Stimulated activated CD8-positive, alpha-beta memory T cell treated with anti-CD3 and anti-CD28 coated beads, Interleukin-12 subunit alpha, Interleukin-12 subunit beta, amount 100 ng/mL, for 4 hours (primary cell): ENCODE data around the gene MAST4.

Experiments
- DNase-seq: peaks from one replicate; pipeline ENCODE4 v3.0.0-alpha.2; 2020; ENCODE audit warnings: low read depth

Gene MAST4

DNA sequence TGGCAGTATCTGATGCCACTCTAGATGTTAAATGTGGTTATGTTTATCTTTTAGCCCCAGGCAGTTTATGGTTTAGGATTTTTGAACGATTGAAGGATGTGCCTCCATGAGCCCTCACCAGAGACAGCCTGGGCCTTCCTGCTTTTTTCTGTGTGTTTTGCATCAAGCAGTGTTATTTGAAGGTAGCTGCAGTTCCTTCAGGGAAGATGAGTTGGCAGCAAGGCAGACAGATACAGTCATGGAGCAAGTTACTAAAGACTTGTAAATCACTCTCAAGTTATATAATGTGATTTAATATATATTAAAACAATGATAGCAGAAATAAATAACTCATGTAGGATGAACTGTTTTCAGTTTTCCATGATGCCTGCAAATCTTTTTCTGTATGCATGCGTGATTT lies 395.6 kb downstream of the MAST4 start:
- no peak for DNase-seq

GRCh38 chr5:66992547-66992946 lies 396.4 kb downstream of the MAST4 start:
- DNase-seq, result no peak

GRCh38 chr5:66993448-66993847 lies 397.3 kb downstream of the MAST4 start:
- no peak for DNase-seq

DNA sequence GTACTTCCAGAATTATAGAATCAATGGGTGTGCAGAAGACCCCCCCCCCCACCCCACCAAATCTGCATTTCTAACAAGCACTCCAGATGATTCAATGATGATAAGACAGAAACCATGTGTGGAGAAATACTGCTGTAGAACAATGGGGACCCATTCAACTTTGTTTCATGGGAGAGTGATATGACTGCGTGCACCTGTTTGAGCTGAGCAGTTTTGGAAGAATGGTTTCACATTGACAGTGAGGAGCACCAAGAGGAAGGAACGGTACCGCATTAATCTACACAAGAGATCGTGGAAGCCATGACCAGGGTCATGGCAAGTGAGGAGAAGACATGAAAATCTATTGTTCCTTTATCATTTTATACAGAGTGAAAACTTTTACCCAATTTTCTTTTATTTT lies 397.7 kb downstream of the MAST4 start:
- no peak for DNase-seq

- DNase-seq, result no peak
These were observed 398.6 kb downstream of the MAST4 start for GRCh38 chr5:66994790-66995189.

DNA sequence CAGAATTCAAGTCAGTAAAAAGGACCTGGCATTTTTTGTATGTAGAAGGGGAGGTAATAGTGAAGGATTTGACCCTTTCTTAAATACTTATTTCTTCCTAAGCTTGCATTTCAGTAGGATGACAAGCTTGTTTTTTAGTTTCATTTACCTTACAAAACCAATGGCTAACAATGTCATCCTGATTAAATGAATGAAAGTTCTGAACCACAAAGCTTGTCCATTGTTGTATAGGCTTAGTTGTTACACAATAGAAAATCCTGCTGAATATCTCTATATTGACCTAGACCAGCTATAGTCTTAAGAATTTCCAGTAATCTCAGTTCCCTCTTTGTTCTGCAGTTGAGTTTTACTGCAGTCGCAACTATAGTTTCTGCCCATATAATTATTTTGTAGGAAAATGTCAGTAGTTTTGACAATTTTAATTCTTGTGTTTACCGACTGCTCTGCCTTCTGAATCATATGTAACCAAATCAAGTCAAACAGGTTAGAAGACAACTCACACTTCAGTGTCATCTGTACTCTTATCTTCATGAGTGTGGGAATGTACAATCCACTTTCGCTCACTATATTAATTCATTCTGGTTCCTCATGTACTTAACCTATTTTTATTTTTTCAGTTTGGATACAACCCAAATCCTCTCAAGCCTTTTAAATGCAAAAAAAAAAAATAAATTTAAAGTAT lies 404.7 kb downstream of the MAST4 start:
- DNase-seq, result no peak

DNA sequence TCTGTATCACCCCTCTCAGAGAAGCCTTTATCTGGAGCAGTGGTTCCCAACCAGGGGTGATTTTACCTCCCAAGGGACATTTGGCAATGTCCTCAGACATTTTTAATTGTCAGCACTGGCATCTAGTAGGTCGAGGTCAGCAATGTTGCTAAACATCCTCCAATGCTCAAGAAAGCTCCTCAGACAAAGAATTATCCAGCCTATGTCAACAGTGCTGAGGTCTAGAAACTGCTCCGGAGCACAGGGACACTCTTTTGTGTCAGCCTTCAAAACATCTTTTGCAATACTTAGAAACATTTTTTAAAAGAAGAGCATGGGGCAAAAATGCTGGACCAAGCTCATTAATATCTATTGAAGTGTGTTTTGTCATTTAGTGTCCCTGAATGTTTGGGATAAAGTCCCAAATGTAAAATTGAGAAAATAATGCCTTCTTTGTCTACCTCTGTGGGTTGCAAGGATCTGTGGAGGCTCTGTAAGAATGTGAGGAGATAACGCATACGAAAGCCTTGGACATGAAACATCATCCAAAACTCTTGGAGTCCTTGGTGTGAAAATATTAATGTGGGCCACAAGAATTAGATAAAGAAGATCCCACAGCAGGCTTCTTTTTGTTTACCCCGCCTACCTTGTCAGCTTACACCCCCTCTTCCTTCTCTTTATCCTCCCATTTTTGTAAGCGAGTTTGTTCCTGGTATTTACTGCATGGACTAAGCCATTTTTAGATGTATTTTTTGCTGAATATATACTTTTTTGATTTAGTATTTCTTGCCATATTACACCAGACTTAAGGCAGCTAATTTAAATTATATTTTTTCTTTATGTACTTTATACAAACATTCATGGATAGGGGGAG lies 406.9 kb downstream of the MAST4 start:
- DNase-seq, result no peak

GRCh38 chr5:67003685-67003934 lies 407.4 kb downstream of the MAST4 start:
- no peak for DNase-seq

GRCh38 chr5:67003935-67004729 lies 407.9 kb downstream of the MAST4 start:
- DNase-seq, result peak; percentile 78

DNA sequence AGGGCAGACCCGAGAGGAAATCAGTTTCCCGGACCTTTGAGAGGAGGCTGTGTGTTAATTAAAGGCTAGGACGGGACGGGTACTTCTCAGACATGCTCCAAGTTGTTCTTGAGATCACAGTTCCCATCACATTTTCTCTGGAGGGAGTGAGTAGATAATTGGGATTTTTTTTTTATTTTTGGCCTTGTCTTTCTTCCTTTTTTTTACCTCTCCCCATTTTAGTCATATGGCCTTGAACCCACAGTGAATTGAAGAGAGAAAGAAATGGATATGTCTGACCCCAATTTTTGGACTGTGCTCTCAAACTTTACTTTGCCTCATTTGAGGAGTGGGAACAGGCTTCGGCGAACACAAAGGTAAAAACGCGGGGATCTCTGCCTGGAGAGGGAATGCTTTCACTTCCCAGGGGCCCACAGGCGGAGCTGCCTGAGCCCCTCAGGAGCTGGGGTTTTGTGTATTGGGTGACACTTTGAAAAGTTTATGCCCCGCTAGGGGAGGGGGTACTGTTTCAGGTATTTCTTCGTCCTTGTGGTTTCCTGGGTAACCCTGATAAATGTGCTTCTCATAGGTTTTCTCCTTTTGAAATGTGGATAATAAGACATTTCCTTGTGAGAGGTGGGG lies 408.6 kb downstream of the MAST4 start:
- DNase-seq, result no peak

GRCh38 chr5:67005737-67006499 lies 409.7 kb downstream of the MAST4 start:
- DNase-seq, result no peak

DNA sequence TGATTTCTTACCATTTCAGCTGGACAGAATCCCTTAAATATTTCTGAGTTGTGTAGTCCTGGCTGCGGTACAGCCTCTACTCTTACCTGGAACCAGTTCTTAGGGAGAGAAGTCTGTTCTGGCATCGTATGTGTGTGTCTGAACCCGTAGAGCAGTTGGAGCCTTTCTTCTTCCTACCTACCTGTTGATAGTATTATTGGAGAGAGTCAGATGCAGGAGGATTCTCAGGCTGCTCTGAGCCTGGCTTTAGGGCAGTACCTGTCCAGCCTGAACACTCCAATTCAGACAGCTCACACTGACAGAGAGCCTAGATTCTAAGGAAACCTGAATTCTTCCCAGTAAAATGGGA lies 410.3 kb downstream of the MAST4 start:
- DNase-seq, result no peak

DNA sequence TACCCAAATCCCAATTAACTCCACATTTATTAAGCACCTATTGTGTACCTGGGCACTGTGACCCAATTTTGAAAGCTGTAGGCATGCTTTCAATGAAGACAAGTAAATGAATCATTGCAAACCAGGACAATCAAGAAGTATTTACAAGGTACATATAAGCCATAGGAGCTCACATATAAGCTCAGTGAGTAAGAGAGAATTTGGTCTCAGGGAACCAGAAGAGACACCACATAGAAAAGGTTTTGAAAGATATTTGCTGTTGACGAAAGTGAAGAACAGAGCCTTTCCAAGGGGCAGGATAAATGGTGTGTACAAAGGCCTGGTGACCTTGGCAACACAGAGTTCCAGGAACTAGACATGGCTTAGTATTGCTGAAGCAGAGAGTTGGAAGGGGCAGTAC lies 412.8 kb downstream of the MAST4 start:
- DNase-seq, result no peak

DNA sequence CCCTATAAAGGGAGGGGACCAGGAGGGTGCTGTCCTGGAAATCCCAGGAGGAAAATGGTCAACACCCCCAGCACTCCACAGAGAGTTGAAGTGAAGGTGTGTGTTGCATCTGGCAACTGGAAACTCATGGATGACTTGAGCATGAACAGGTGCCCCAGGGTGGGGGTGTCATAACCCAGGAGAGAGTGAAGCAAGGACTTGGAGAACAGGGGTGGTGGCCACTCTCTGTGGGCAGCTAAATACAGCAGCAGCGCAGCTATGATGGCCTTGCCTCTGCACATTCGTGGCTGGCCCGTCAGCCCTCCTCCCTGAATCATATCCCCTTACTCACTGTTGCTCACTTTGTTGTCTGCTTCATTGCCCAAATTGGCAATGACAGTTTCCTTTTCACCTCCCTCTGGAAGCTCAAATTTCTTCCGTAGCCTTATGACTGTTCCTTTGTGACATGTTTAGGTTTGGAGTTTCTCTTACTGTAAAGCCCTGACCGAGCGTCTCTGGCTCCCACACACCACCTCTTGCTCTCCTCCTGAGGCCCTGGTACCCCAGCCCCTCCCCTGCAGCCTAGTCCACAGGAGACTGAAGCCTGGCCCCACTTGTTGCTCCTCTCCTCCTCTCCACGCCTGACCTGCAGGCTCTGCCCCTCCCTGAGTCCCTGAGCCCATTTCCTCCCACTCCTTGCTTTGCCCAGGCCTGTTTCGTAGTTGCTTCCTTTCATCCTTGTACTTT lies 414.7 kb downstream of the MAST4 start:
- no peak for DNase-seq

DNA sequence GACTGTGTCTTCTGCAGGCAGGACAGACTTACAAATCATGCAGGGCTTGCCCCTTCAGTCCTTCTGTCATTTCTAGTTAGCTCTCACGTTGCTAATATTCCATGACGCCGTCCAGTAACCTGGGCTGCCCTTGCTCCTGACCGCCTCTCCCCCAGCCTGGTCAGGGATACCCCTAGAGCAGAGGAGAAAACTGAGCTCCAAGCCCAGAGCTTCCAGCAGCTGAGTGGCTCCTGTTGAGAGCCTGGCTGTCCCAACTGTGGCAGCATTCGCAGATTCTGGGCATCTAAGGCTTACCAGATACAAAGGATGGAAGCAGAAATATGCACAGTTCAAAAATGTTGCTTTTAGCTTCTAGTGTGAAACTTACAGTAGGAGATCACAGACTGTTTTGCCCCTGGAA lies 415.2 kb downstream of the MAST4 start:
- no peak for DNase-seq

- DNase-seq, result no peak
These were observed 416.0 kb downstream of the MAST4 start for GRCh38 chr5:67012171-67012570.

- no peak for DNase-seq
These were observed 417.5 kb downstream of the MAST4 start for GRCh38 chr5:67013719-67014118.

DNA sequence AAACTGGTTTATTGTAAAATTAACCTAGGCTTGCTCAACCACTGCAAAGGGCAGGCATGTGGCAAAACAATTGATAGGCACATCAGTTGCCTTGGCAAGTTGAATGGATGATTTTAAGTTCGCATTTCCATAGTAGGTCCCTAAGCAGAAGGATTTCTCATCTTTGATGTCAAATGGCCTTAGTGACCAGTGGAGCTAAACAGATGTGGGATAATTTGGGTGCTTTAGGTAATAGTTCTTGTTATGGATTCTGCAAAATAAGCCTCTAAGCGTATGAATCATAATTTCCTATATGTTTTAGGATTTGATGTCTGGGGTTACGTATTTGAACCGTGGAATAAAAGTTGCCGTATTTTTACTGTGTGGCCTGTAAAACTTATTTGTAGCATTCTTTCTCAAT lies 418.0 kb downstream of the MAST4 start:
- DNase-seq, result no peak

DNA sequence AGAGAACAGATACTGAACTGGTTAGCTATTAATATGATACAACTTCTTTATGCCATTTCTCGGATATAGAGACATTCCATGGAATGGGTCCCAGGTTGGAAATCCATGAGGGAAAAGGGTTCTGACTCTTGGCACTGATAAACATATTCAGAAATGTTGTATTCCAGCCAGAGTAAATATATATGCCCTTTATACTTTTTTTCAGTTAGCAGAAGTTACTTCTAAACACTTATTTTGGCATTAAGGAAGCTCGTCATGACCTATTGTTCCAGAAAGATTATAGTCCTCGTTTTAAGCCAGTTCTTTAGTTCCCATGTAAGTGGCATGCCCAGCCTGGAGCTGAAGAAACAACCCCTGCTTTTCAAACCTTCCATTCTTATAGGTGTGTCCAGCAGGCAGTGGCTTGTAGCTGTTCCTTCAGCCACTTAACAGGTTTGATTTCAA lies 418.8 kb downstream of the MAST4 start:
- no peak for DNase-seq

DNA sequence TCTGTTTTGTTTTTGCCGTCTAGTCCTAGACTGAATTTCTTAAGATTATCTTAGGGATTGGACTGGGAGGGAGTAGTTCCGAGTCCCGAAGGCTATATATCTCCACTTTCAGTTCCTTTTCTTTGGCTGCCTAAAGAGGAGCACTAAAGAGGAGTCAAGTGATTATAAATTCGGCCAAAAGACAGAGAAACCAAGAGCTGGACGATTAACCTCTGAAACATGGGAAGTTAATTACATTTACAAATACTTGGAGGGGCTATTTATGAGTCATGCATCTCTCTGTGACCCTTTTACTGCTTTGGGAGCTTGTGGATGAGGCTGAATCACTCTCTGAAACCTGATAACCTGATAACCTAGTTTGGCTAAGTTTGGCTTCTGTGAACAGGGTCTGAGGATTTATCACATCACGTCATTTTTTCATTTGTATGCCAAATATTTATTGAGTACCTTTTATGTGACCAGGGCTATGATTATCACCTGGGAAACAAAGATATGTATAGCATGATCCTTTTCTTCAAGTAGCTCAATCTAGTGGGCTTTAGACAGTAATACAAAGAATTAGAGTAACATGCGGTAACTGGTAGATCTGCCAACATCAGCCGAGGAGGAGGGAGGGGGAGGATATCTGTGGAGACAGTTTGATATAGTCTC lies 419.5 kb downstream of the MAST4 start:
- DNase-seq, result no peak
